ENCODE data around the gene LPCAT4.
"Not testable (repeated sequence)": the region's sequence is repeated elsewhere in the genome, so short reads cannot be mapped to it uniquely, and the experiment has no call there.

LPCAT4 gene

DNA sequence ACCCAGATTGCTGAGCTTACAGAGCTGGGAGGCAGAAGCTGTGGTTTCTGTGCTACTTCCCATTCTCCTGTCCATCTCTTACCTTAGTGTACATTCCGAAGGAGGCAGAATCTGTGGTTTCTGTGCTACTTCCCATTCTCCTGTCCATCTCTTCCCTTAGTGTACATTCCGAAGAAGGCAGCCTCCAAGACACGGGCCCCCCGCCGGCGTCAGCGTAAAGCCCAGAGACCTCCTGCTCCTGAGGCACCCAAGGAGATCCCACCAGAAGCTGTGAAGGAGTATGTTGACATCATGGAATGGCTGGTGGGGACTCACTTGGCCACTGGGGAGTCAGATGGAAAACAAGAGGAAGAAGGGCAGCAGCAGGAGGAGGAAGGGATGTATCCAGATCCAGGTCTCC lies 12.7 kb downstream of the LPCAT4 start:
- Histone ChIP-seq H3K79me2 (ENCODE audit: control insufficient read depth, insufficient read depth, low read length) (no peaks in the 10 kb centered on the region), H3K9ac (ENCODE audit: low read length) (no peak overlapping the region), H3K4me1 (ENCODE audit: control insufficient read depth, low read depth, low read length) (no peaks in the 10 kb centered on the region), H3K4me3 (ENCODE audit: low read length) (no peak overlapping the region), H3K79me1 (ENCODE audit: low read length) (no peaks in the 10 kb centered on the region), H2AK5ac (ENCODE audit: low read length) (no peak overlapping the region), H3K27ac (ENCODE audit: low read depth, low read length) (no peak overlapping the region), H3K23ac (ENCODE audit: low read length) (no peak overlapping the region), H3K18ac (ENCODE audit: low read length) (no peak overlapping the region), H3K36me3 (ENCODE audit: control insufficient read depth, insufficient read depth, low read length) (peaks cover under 1% of the 10 kb centered on the region), H4K8ac (ENCODE audit: low read depth, low read length) (no peak overlapping the region), H4K5ac (ENCODE audit: low read length) (no peak overlapping the region), H3K56ac (ENCODE audit: low read length) (no peak overlapping the region), H3K4ac (ENCODE audit: low read depth, low read length) (no peak overlapping the region), H3K27me3 (ENCODE audit: insufficient read depth, low read length, poor library complexity) (no peaks in the 10 kb centered on the region), H2BK120ac (ENCODE audit: low read depth, low read length) (no peak overlapping the region), H2BK15ac (replicated peaks; ENCODE audit: low read depth) (no peak overlapping the region), H3K4me2 (ENCODE audit: low read length) (no peak overlapping the region), H2BK5ac (ENCODE audit: low read length) (no peak overlapping the region)
- WGBS (ENCODE audit: extremely low coverage, insufficient coverage, low lambda C conversion rate): no CpG with 5 or more reads among the region's 7 CpGs
- DNase-seq: no peak

DNA sequence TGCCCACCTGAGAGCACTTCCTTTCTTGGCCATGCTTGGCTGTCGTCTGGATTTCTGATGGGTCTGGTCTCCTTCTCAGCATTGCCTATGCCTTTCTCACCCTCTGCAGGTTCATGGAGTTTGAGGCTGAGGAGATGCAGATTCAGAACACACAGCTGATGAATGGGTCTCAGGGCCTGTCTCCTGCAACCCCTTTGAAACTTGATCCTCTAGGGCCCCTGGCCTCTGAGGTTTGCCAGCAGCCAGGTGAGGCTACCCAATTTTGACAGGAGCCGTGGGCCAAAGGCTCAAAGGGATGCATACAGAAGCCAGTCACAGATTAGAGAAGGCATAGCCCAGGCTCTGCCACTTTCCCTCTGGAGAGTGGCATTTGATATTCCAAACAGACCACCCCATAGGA lies 13.4 kb downstream of the LPCAT4 start:
- H3K18ac ChIP-seq (ENCODE audit: low read length): no peak overlapping the region
- no peak overlapping the region for H2AK5ac ChIP-seq (ENCODE audit: low read length)
- H2BK5ac ChIP-seq (ENCODE audit: low read length): no peak overlapping the region
- no peak overlapping the region for H3K4ac ChIP-seq (ENCODE audit: low read depth, low read length)
- no peaks in the 10 kb centered on the region for H3K79me2 ChIP-seq (ENCODE audit: control insufficient read depth, insufficient read depth, low read length)
- H3K27ac ChIP-seq (ENCODE audit: low read depth, low read length): no peak overlapping the region
- no peak overlapping the region for H3K23ac ChIP-seq (ENCODE audit: low read length)
- no peak overlapping the region for H3K56ac ChIP-seq (ENCODE audit: low read length)
- H3K4me1 ChIP-seq (ENCODE audit: control insufficient read depth, low read depth, low read length): no peaks in the 10 kb centered on the region
- no peak overlapping the region for H3K4me3 ChIP-seq (ENCODE audit: low read length)
- no peaks in the 10 kb centered on the region for H3K79me1 ChIP-seq (ENCODE audit: low read length)
- no peak overlapping the region for H3K4me2 ChIP-seq (ENCODE audit: low read length)
- H2BK15ac ChIP-seq (replicated peaks; ENCODE audit: low read depth): no peak overlapping the region
- H4K5ac ChIP-seq (ENCODE audit: low read length): no peak overlapping the region
- H2BK120ac ChIP-seq (ENCODE audit: low read depth, low read length): no peak overlapping the region
- DNase-seq: no peak
- no CpG with 5 or more reads among the region's 2 CpGs for WGBS (ENCODE audit: extremely low coverage, insufficient coverage, low lambda C conversion rate)
- H3K36me3 ChIP-seq (ENCODE audit: control insufficient read depth, insufficient read depth, low read length): no peaks in the 10 kb centered on the region
- no peak overlapping the region for H3K9ac ChIP-seq (ENCODE audit: low read length)
- H3K27me3 ChIP-seq (ENCODE audit: insufficient read depth, low read length, poor library complexity): no peaks in the 10 kb centered on the region
- H4K8ac ChIP-seq (ENCODE audit: low read depth, low read length): no peak overlapping the region

DNA sequence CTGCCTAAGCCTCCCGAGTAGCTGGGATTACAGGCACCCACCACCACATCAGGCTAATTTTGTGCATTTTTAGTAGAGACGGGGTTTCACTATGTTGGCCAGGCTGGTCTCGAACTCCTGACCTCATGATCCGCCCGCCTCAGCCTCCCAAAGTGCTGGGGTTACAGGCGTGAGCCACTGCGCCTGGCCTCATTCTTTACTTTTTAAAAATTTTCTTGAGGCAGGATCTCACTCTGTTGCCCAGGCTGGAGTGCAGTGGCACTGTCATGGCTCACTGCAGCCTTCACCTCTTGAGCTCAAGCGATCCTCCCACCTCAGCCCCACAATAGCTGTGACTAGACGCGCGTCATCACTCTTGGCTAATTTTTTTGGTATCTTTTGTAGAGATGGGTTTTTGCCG lies 14.0 kb downstream of the LPCAT4 start:
- DNase-seq; H3K9ac ChIP-seq (ENCODE audit: low read length); H3K27ac ChIP-seq (ENCODE audit: low read depth, low read length); H2AK5ac ChIP-seq (ENCODE audit: low read length); H2BK15ac ChIP-seq (replicated peaks; ENCODE audit: low read depth); H4K8ac ChIP-seq (ENCODE audit: low read depth, low read length); H3K4ac ChIP-seq (ENCODE audit: low read depth, low read length); H3K79me1 ChIP-seq (ENCODE audit: low read length); H3K18ac ChIP-seq (ENCODE audit: low read length); H3K4me2 ChIP-seq (ENCODE audit: low read length); H2BK5ac ChIP-seq (ENCODE audit: low read length); H3K56ac ChIP-seq (ENCODE audit: low read length); H3K4me1 ChIP-seq (ENCODE audit: control insufficient read depth, low read depth, low read length); H3K27me3 ChIP-seq (ENCODE audit: insufficient read depth, low read length, poor library complexity); H3K4me3 ChIP-seq (ENCODE audit: low read length); H3K36me3 ChIP-seq (ENCODE audit: control insufficient read depth, insufficient read depth, low read length); H2BK120ac ChIP-seq (ENCODE audit: low read depth, low read length); H3K79me2 ChIP-seq (ENCODE audit: control insufficient read depth, insufficient read depth, low read length); H4K5ac ChIP-seq (ENCODE audit: low read length); H3K23ac ChIP-seq (ENCODE audit: low read length): not testable (repeated sequence)
- no CpG with 5 or more reads among the region's 12 CpGs for whole genome bisulfite sequencing (ENCODE audit: extremely low coverage, insufficient coverage, low lambda C conversion rate)

DNA sequence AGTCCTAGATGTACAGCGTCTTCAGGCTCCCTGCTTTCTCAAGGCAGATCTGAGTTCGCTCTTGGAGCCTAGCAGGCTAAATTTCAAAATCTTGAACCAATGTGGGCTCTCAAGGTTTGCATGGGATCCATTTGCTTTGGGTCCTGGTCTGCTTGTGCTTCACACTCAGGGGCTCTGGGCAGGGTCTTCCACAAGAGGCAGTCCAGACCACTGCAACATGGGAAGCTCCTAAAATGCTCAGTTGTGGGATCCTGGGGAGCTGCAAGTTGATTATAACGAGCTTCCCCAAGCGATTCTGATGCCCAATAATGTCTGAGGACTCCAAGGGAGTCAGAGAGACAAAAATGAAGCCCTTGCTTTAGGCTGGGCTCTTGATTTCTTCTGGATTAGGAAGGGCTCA lies 17.2 kb downstream of the LPCAT4 start:
- Histone ChIP-seq H3K4me2 (ENCODE audit: low read length) (no peak overlapping the region), H3K79me2 (ENCODE audit: control insufficient read depth, insufficient read depth, low read length) (no peaks in the 10 kb centered on the region), H3K9ac (ENCODE audit: low read length) (no peak overlapping the region), H4K5ac (ENCODE audit: low read length) (no peak overlapping the region), H3K79me1 (ENCODE audit: low read length) (no peaks in the 10 kb centered on the region), H2BK15ac (replicated peaks; ENCODE audit: low read depth) (no peak overlapping the region), H3K56ac (ENCODE audit: low read length) (no peak overlapping the region), H3K27ac (ENCODE audit: low read depth, low read length) (no peak overlapping the region), H3K36me3 (ENCODE audit: control insufficient read depth, insufficient read depth, low read length) (no peaks in the 10 kb centered on the region), H2BK120ac (ENCODE audit: low read depth, low read length) (no peak overlapping the region), H2BK5ac (ENCODE audit: low read length) (no peak overlapping the region), H3K4me3 (ENCODE audit: low read length) (no peak overlapping the region), H3K18ac (ENCODE audit: low read length) (no peak overlapping the region), H3K4ac (ENCODE audit: low read depth, low read length) (no peak overlapping the region), H2AK5ac (ENCODE audit: low read length) (no peak overlapping the region), H3K4me1 (ENCODE audit: control insufficient read depth, low read depth, low read length) (no peaks in the 10 kb centered on the region), H3K27me3 (ENCODE audit: insufficient read depth, low read length, poor library complexity) (no peaks in the 10 kb centered on the region), H4K8ac (ENCODE audit: low read depth, low read length) (no peak overlapping the region), H3K23ac (ENCODE audit: low read length) (no peak overlapping the region)
- whole genome bisulfite sequencing (ENCODE audit: extremely low coverage, insufficient coverage, low lambda C conversion rate): no CpG with 5 or more reads among the region's 4 CpGs
- no peak for DNase-seq

DNA sequence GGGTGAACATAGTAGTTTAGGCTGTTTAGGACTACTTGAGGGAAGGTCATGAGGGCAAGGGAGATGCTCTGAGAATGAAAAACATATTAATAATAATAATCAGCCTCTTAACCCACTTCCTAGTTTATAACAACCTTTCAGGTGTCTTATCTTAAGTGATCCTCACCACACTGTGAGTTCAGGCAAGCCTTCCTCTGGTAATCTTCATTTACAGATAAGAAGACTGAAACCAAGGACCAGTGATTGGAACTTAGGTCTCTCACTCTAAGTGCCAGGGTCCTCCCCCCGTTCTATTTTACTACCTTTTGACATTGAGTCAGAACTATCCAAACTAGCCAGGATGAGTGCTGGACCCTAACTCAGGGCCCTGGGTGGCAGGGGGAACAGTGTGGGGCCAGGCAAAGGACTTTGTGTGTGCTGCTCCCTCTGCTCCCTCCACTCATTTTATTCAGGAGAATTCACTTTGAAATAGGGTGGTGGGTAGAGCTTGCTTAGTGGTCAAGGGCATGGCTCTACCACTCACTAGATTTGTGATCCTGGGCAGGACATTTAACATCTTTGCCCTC lies 18.2 kb downstream of the LPCAT4 start:
- no peaks in the 10 kb centered on the region for H3K36me3 ChIP-seq (ENCODE audit: control insufficient read depth, insufficient read depth, low read length)
- H2BK120ac ChIP-seq (ENCODE audit: low read depth, low read length): no peak overlapping the region
- no peak overlapping the region for H3K56ac ChIP-seq (ENCODE audit: low read length)
- no peak overlapping the region for H3K27ac ChIP-seq (ENCODE audit: low read depth, low read length)
- H3K79me1 ChIP-seq (ENCODE audit: low read length): no peaks in the 10 kb centered on the region
- H2BK15ac ChIP-seq (replicated peaks; ENCODE audit: low read depth): no peak overlapping the region
- no peak overlapping the region for H2AK5ac ChIP-seq (ENCODE audit: low read length)
- no peak overlapping the region for H3K18ac ChIP-seq (ENCODE audit: low read length)
- no CpG with 5 or more reads among the region's 1 CpG for WGBS (ENCODE audit: extremely low coverage, insufficient coverage, low lambda C conversion rate)
- no peaks in the 10 kb centered on the region for H3K79me2 ChIP-seq (ENCODE audit: control insufficient read depth, insufficient read depth, low read length)
- H3K9ac ChIP-seq (ENCODE audit: low read length): no peak overlapping the region
- peak; percentile 45 for DNase-seq
- no peak overlapping the region for H2BK5ac ChIP-seq (ENCODE audit: low read length)
- no peak overlapping the region for H3K23ac ChIP-seq (ENCODE audit: low read length)
- H4K8ac ChIP-seq (ENCODE audit: low read depth, low read length): no peak overlapping the region
- no peak overlapping the region for H3K4ac ChIP-seq (ENCODE audit: low read depth, low read length)
- no peak overlapping the region for H3K4me3 ChIP-seq (ENCODE audit: low read length)
- no peak overlapping the region for H4K5ac ChIP-seq (ENCODE audit: low read length)
- no peak overlapping the region for H3K4me2 ChIP-seq (ENCODE audit: low read length)
- no peaks in the 10 kb centered on the region for H3K4me1 ChIP-seq (ENCODE audit: control insufficient read depth, low read depth, low read length)
- no peaks in the 10 kb centered on the region for H3K27me3 ChIP-seq (ENCODE audit: insufficient read depth, low read length, poor library complexity)

DNA sequence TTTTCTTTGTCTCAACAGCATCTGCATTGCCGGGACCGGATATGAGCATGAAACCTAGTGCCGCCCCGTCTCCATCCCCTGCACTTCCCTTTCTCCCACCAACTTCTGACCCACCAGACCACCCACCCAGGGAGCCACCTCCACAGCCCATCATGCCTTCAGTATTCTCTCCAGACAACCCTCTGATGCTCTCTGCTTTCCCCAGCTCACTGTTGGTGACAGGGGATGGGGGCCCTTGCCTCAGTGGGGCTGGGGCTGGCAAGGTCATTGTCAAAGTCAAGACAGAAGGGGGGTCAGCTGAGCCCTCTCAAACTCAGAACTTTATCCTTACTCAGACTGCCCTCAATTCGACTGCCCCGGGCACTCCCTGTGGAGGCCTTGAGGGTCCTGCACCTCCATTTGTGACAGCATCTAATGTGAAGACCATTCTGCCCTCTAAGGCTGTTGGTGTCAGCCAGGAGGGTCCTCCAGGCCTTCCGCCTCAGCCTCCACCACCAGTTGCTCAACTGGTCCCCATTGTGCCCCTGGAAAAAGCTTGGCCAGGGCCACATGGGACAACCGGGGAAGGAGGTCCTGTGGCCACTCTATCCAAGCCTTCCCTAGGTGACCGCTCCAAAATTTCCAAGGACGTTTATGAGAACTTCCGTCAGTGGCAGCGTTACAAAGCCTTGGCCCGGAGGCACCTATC lies 18.9 kb downstream of the LPCAT4 start:
- H4K8ac ChIP-seq (ENCODE audit: low read depth, low read length): no peak overlapping the region
- no peak overlapping the region for H3K4ac ChIP-seq (ENCODE audit: low read depth, low read length)
- H3K79me1 ChIP-seq (ENCODE audit: low read length): no peaks in the 10 kb centered on the region
- no peak overlapping the region for H3K23ac ChIP-seq (ENCODE audit: low read length)
- no peak overlapping the region for H2AK5ac ChIP-seq (ENCODE audit: low read length)
- H3K18ac ChIP-seq (ENCODE audit: low read length): no peak overlapping the region
- no peaks in the 10 kb centered on the region for H3K36me3 ChIP-seq (ENCODE audit: control insufficient read depth, insufficient read depth, low read length)
- H3K4me1 ChIP-seq (ENCODE audit: control insufficient read depth, low read depth, low read length): no peaks in the 10 kb centered on the region
- H2BK120ac ChIP-seq (ENCODE audit: low read depth, low read length): no peak overlapping the region
- H3K27ac ChIP-seq (ENCODE audit: low read depth, low read length): no peak overlapping the region
- H2BK15ac ChIP-seq (replicated peaks; ENCODE audit: low read depth): no peak overlapping the region
- H3K56ac ChIP-seq (ENCODE audit: low read length): no peak overlapping the region
- no peak overlapping the region for H3K4me3 ChIP-seq (ENCODE audit: low read length)
- no peak overlapping the region for H2BK5ac ChIP-seq (ENCODE audit: low read length)
- H4K5ac ChIP-seq (ENCODE audit: low read length): no peak overlapping the region
- no peak overlapping the region for H3K9ac ChIP-seq (ENCODE audit: low read length)
- H3K79me2 ChIP-seq (ENCODE audit: control insufficient read depth, insufficient read depth, low read length): no peaks in the 10 kb centered on the region
- WGBS (ENCODE audit: extremely low coverage, insufficient coverage, low lambda C conversion rate): no CpG with 5 or more reads among the region's 13 CpGs
- DNase-seq: no peak
- no peak overlapping the region for H3K4me2 ChIP-seq (ENCODE audit: low read length)
- no peaks in the 10 kb centered on the region for H3K27me3 ChIP-seq (ENCODE audit: insufficient read depth, low read length, poor library complexity)

All from mesendoderm (in vitro differentiated cells).